Measurements from ENCODE around the gene DNAJC28.

DNAJC28 gene

GRCh38 chr21:33480481-33481103, 10.9 kb downstream of the DNAJC28 start:
- TF ChIP-seq CTCF (IDR thresholded peaks at IDR 0.05; ENCODE audit: low read depth, low read length, missing control alignments): no peak
- Histone ChIP-seq H3K36me3 (replicated peaks) (no peaks in the 10 kb centered on the region), H3K27ac (peak overlapping the region; percentile 81), H3K27me3 (replicated peaks) (no peaks in the 10 kb centered on the region), H3K4me3 (ENCODE audit: low read depth, low read length) (peak overlapping the region; percentile 83)
- DNase-seq: no peak
- in situ Hi-C loops (cut with HindIII; ENCODE audit: low pct_ligation_motif_present, low sequenced_read_pairs): no loop called here

DNA sequence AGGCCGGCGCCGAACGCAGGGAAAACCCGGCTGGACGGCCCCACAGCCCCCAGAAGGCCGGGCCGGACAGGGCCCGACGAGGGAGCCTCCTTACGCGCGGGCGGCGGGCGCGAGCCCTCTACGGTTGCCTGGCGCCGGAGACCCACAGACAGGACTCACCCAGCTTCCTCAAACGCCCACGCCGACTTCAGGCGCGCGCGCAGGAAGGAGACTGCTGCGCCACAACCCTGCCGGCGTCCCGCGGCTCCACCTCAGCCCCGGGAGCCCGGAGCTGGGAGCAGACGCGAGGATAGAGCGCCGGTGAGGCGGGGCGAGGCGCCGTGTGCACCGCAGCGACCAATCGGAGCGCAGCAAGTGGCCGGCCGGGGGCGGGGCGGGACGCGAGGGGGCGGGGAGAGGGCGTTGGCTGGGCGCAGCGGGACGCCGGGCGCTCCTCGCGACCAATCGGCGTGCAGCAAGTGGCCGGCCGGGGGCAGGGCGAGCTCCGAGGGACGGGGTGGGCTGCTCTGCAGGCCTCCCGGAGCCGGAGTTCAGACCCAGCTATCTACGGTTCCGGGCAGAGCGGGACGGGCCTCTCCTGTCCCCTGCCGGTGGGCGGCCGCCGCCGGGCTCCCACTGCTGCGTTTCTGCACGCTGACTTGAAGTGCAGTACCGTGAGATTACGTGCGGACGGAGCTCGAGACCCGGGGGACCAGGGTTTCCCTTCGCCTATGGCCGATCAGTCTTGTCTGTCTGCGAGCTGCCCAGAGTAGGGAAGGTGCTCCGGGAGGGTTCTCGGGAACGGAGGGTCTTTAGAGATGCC, 11.6 kb downstream of the DNAJC28 start, which contains the start of gene TMEM50B:
Gene TMEM50B (minus strand): TSS at position 296 of the 802 bp plus-strand sequence. CDS start 11,089 bp downstream, outside the sequence.
- H3K27me3 ChIP-seq (replicated peaks): no peaks in the 10 kb centered on the region
- H3K4me3 ChIP-seq (ENCODE audit: low read depth, low read length): peak within 1 kb of the TSS; percentile 83
- no peaks in the 10 kb centered on the region for H3K36me3 ChIP-seq (replicated peaks)
- peak; percentile 56 for TF ChIP-seq CTCF (IDR thresholded peaks at IDR 0.05; ENCODE audit: low read depth, low read length, missing control alignments)
- DNase-seq: peak; percentile 92
- in situ Hi-C loops (cut with HindIII; ENCODE audit: low pct_ligation_motif_present, low sequenced_read_pairs): no loop called here
- H3K27ac ChIP-seq: peak within 1 kb of the TSS; percentile 81

DNA sequence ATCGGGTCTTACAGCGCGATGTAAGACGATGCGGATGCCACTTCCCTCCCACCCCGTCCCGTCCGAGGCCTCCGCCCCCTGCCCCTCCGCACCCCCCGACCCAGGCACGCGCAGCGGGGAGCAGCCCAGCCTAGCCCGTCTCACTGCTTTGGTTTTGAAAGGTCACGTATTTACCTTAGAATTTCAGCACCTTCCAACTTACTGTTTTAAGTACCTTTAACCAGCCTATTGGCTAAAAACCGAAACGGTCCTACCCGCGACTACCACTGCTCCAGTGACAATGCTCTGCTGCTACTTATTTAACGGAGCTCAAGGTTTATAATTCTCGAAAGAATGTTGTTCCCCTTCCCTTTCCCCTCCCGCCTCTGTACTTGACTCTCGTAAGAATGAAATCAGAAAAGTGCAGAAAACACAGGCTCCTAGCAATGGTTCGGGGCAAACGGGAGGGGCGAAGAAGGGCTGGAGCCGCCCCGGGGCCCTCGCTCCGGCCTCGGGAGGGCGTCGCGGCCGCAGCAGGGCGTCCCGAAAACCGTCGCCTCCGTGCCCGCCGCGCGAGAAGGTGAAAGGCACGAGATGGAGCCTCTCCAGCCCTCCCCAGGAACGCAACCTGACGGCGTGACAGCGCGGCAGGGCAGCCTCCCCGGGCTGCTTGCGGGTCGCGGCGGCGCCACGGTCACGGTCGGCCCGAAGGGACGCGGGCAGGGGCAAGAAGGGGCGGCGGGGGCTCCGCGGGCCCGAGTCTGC, 12.4 kb downstream of the DNAJC28 start:
- peak; percentile 21 for TF ChIP-seq CTCF (IDR thresholded peaks at IDR 0.05; ENCODE audit: low read depth, low read length, missing control alignments)
- H3K27me3 ChIP-seq (replicated peaks): no peaks in the 10 kb centered on the region
- in situ Hi-C loops (cut with HindIII; ENCODE audit: low pct_ligation_motif_present, low sequenced_read_pairs): no loop called here
- no peaks in the 10 kb centered on the region for H3K36me3 ChIP-seq (replicated peaks)
- H3K4me3 ChIP-seq (ENCODE audit: low read depth, low read length): peak overlapping the region; percentile 77
- H3K27ac ChIP-seq: peak overlapping the region; percentile 79
- DNase-seq: no peak

DNA sequence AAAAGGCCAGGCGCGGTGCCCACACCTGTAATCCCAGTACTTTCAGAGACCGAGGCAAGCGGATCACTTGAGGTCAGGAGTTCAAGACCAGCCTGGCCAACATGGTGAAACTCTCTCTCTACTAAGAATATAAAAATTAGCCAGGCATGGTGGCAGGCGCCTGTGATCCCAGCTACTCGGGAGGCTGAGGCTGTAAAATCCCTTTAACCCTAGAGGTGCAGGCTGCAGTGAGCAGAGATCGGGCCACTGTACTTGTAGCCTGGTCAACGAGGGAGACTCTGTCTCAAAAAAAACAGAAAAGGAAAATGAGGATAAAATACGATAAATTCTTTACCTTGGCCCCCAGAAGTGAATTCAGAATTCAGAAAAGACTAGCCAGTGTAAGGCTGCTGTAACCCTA, 13.3 kb downstream of the DNAJC28 start:
- in situ Hi-C loops (cut with HindIII; ENCODE audit: low pct_ligation_motif_present, low sequenced_read_pairs): no loop called here
- DNase-seq: no peak
- H3K27ac ChIP-seq: no peak overlapping the region
- H3K4me3 ChIP-seq (ENCODE audit: low read depth, low read length): peak overlapping the region; percentile 77
- no peak for TF ChIP-seq CTCF (IDR thresholded peaks at IDR 0.05; ENCODE audit: low read depth, low read length, missing control alignments)
- no peaks in the 10 kb centered on the region for H3K27me3 ChIP-seq (replicated peaks)
- no peaks in the 10 kb centered on the region for H3K36me3 ChIP-seq (replicated peaks)

DNA sequence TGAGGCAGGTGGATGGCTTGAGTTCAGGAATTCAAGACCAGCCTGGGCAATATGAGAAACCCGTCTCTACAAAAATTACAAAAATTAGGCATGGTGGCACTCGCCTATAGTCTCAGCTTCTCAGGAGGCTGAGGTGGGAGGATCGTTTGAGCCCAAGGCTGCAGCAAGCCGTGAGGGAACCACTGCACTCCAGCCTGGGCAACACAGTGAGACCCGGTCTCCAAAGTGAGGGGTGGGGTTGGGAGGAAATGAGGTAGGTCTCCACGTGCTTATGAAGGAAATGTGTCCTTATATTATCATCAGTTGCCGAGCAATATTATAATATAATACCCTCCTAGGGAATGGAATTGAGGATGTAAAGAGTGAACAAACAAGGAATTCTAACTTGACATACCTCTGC, 14.4 kb downstream of the DNAJC28 start:
- no peak for TF ChIP-seq CTCF (IDR thresholded peaks at IDR 0.05; ENCODE audit: low read depth, low read length, missing control alignments)
- no peak for DNase-seq
- Histone ChIP-seq H3K36me3 (replicated peaks) (no peaks in the 10 kb centered on the region), H3K27ac (no peak overlapping the region), H3K4me3 (ENCODE audit: low read depth, low read length) (no peak overlapping the region), H3K27me3 (replicated peaks) (no peaks in the 10 kb centered on the region)
- in situ Hi-C loops (cut with HindIII; ENCODE audit: low pct_ligation_motif_present, low sequenced_read_pairs): no loop called here

All from brain microvascular endothelial cell (primary cell).